NCI-H2107 treated with DMSO at 0.1 percent for 48 hours (cell line): ENCODE data around the gene TTC16.

Experiments used
- DNase-seq: peaks from one replicate; lab custom pipeline; 2025; ENCODE audit not compliant: unreplicated experiment; lab: John Stamatoyannopoulos, UW

Gene TTC16

GRCh38 chr9:127715470-127716337, at the start of gene TTC16, which contains the start of gene PTRH1:
TTC16 (plus strand) TSS chr9:127716079; CDS start chr9:127716146, 67 bp downstream.
PTRH1 (minus strand) TSS chr9:127715663; CDS start chr9:127715639, 24 bp downstream.
- peak; percentile 70 for DNase-seq

- no peak for DNase-seq
Measured at GRCh38 chr9:127667127-127667844, 48.6 kb upstream of the TTC16 start.

- no peak for DNase-seq
Measured at GRCh38 chr9:127667906-127668305, 48.0 kb upstream of the TTC16 start.

- no peak for DNase-seq
Measured at GRCh38 chr9:127673234-127673633, 42.6 kb upstream of the TTC16 start.

GRCh38 chr9:127676638-127677037, 39.2 kb upstream of the TTC16 start:
- no peak for DNase-seq

- no peak for DNase-seq
Measured at GRCh38 chr9:127679506-127679905, 36.4 kb upstream of the TTC16 start.

- no peak for DNase-seq
Measured at GRCh38 chr9:127680226-127680625, 35.7 kb upstream of the TTC16 start.

- DNase-seq = no peak
Measured at GRCh38 chr9:127680846-127681245, 35.0 kb upstream of the TTC16 start.

- no peak for DNase-seq
Measured at GRCh38 chr9:127682351-127683136, 33.3 kb upstream of the TTC16 start.

GRCh38 chr9:127683723-127684122, 32.2 kb upstream of the TTC16 start:
- DNase-seq = no peak

GRCh38 chr9:127684576-127684975, 31.3 kb upstream of the TTC16 start:
- DNase-seq = no peak

GRCh38 chr9:127686461-127687393, 29.2 kb upstream of the TTC16 start:
- no peak for DNase-seq

- no peak for DNase-seq
Measured at GRCh38 chr9:127689329-127690000, 26.4 kb upstream of the TTC16 start.

GRCh38 chr9:127690735-127691134, 25.1 kb upstream of the TTC16 start:
- no peak for DNase-seq

GRCh38 chr9:127692071-127692470, 23.8 kb upstream of the TTC16 start:
- DNase-seq = no peak

- DNase-seq = no peak
Measured at GRCh38 chr9:127693143-127693542, 22.7 kb upstream of the TTC16 start.

GRCh38 chr9:127693697-127694096, 22.2 kb upstream of the TTC16 start:
- no peak for DNase-seq

GRCh38 chr9:127694890-127695720, 20.8 kb upstream of the TTC16 start:
- no peak for DNase-seq

GRCh38 chr9:127697575-127697974, 18.3 kb upstream of the TTC16 start:
- DNase-seq = no peak
